ENCODE data around the gene BEX5.
"Not testable (repeated sequence)": the region's sequence is repeated elsewhere in the genome, so short reads cannot be mapped to it uniquely, and the experiment has no call there.

BEX5 gene

GRCh38 chrX:102126080-102126818 is 29.5 kb downstream of the BEX5 start:
- H3K4me3 ChIP-seq (ENCODE audit: low read length); H3K4me1 ChIP-seq (ENCODE audit: control insufficient read depth, insufficient read depth, low read length); H3K9me3 ChIP-seq (ENCODE audit: control insufficient read depth, low read length); DNase-seq (ENCODE audit: low read depth); H3K9ac ChIP-seq (ENCODE audit: low read length); H3K36me3 ChIP-seq (ENCODE audit: control insufficient read depth, insufficient read depth, low read length, severe bottlenecking): not testable (repeated sequence)
- H3K27me3 ChIP-seq (replicated peaks; ENCODE audit: control insufficient read depth, insufficient read depth, low read length): peaks cover 59% of the 10 kb centered on the region

DNA sequence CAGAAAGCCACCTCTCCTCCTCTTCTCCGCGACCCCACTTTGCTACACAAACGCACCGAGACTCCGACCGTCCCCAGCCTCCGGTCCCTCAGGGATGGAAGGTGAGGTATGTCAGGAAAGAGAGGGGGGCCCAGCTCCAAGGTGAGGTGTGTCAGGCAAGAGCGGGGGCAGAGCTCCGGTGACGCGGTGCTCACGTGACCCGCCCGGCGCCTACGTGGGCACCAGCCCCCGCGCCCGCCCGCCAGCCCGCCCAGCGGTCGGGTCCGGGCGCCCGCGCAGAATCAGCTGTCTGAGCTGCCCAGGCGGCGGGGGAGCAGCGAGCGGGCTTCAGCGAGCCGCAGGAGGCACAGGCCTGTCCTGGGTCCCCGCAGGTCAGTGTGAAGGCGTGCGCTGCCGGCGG is 30.3 kb downstream of the BEX5 start, which contains the start of gene TCEAL2:
TCEAL2 (plus strand) TSS at position 244 of the 400 bp plus-strand sequence. CDS start 1,152 bp downstream, outside the sequence.
- H3K9me3 ChIP-seq (ENCODE audit: control insufficient read depth, low read length); H3K9ac ChIP-seq (ENCODE audit: low read length); H3K36me3 ChIP-seq (ENCODE audit: control insufficient read depth, insufficient read depth, low read length, severe bottlenecking); H3K4me1 ChIP-seq (ENCODE audit: control insufficient read depth, insufficient read depth, low read length); H3K4me3 ChIP-seq (ENCODE audit: low read length); DNase-seq (ENCODE audit: low read depth): not testable (repeated sequence)
- H3K27me3 ChIP-seq (replicated peaks; ENCODE audit: control insufficient read depth, insufficient read depth, low read length): peaks cover 53% of the 10 kb centered on the region

GRCh38 chrX:102125014-102125413 is 30.8 kb downstream of the BEX5 start:
- H3K9ac ChIP-seq (ENCODE audit: low read length); H3K9me3 ChIP-seq (ENCODE audit: control insufficient read depth, low read length); H3K4me1 ChIP-seq (ENCODE audit: control insufficient read depth, insufficient read depth, low read length); DNase-seq (ENCODE audit: low read depth); H3K4me3 ChIP-seq (ENCODE audit: low read length); H3K36me3 ChIP-seq (ENCODE audit: control insufficient read depth, insufficient read depth, low read length, severe bottlenecking): not testable (repeated sequence)
- peaks cover 50% of the 10 kb centered on the region for H3K27me3 ChIP-seq (replicated peaks; ENCODE audit: control insufficient read depth, insufficient read depth, low read length)

DNA sequence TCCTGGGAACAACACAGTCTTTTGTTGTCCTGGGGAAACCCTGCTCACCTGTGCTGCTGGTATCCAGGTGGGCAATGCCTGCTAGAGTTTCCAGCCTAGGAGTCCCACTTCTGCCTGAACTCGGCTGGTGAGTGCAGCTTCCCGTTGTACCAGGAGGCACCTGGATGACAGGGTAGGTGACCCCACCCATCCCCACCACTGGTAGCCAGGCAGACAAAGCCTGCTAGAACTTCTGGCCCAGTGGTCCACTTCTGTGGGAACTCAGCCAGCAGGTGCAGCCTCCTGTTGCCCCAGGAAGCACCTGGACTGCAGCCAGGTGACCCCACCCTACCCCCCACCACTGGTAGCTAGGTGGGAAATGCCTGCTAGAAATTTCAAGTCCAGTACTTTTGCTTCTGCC is 40.0 kb downstream of the BEX5 start:
- Histone ChIP-seq H3K9ac (ENCODE audit: low read length) (no peak overlapping the region), H3K36me3 (ENCODE audit: control insufficient read depth, insufficient read depth, low read length, severe bottlenecking) (no peaks in the 10 kb centered on the region), H3K4me1 (ENCODE audit: control insufficient read depth, insufficient read depth, low read length) (no peaks in the 10 kb centered on the region), H3K9me3 (ENCODE audit: control insufficient read depth, low read length) (peaks cover 22% of the 10 kb centered on the region), H3K4me3 (ENCODE audit: low read length) (no peak overlapping the region), H3K27me3 (replicated peaks; ENCODE audit: control insufficient read depth, insufficient read depth, low read length) (peaks cover 11% of the 10 kb centered on the region)
- DNase-seq (ENCODE audit: low read depth): no peak

DNA sequence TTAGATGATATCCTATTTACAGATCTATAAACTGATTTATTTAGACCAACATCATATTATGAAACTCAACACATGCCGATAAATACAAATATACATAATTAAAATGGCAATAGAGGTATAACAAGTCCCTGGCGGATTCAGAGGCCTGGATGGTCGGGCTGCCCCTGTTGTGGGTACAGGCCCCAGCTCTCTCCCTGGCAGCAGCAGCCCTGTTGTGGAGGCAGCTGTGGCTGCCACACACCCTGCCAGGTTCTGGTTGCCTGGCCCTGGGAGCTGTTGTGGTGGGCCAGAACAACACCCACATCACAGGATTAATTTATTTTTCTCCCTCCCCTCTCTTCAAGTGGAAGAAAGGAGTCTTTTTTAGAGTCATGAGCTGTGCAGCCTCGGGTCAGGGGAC is 42.4 kb downstream of the BEX5 start:
- no peaks in the 10 kb centered on the region for H3K4me1 ChIP-seq (ENCODE audit: control insufficient read depth, insufficient read depth, low read length)

More for the DNA sequence above, 42.4 kb downstream of the BEX5 start:
- Histone ChIP-seq H3K4me3 (ENCODE audit: low read length) (no peak overlapping the region), H3K9me3 (ENCODE audit: control insufficient read depth, low read length) (peaks cover 22% of the 10 kb centered on the region), H3K9ac (ENCODE audit: low read length) (no peak overlapping the region), H3K36me3 (ENCODE audit: control insufficient read depth, insufficient read depth, low read length, severe bottlenecking) (no peaks in the 10 kb centered on the region), H3K27me3 (replicated peaks; ENCODE audit: control insufficient read depth, insufficient read depth, low read length) (no peaks in the 10 kb centered on the region)
- DNase-seq (ENCODE audit: low read depth): no peak
